B cell (primary cell): ENCODE measurements around the gene TTLL6. TPM values are rescaled to one million over a fixed set of nuclear protein-coding genes. Genes with fewer than 3 reads are reported as not detected.

ENCODE experiments used
- ATAC-seq: fragments of 200-7000 bp; cut with Tn5 transposase; one replicate; pipeline ENCODE4 v1.10.0; 2021; ENCODE audit warnings: low read depth, mild to moderate bottlenecking, moderate number of reproducible peaks, moderate library complexity
- CTCF ChIA-PET: fragments of 350-600 bp; sonication (Branson Sonifier 250); formaldehyde crosslinking; loops from one replicate; lab custom pipeline; 2021; ENCODE audit warnings: antibody characterized with exemption, inconsistent platforms; lab: Charles Lee
- POLR2A ChIA-PET: fragments of 350-600 bp; sonication (Branson Sonifier 250); formaldehyde crosslinking; loops from one replicate; lab custom pipeline; 2021; ENCODE audit warnings: antibody characterized with exemption; lab: Charles Lee
- DNase-seq: peaks from one replicate; pipeline ENCODE4 v3.0.0; 2013
- H2AFZ ChIP-seq: 2 replicates; pipeline ENCODE4 v1.6.1; 2012; ENCODE audit warnings: mild to moderate bottlenecking, low read depth, low read length; ENCODE audit not compliant: insufficient read depth, poor library complexity, severe bottlenecking
- H3K27ac ChIP-seq, 2 donors: 1 replicate in 1 of 2; 2 replicates in 1 of 2; pipeline ENCODE4 v1.5.1; 2012 to 2013; ENCODE audit warnings: low read length in 2 of 2, mild to moderate bottlenecking in 2 of 2, moderate library complexity in 1 of 2
- H3K27me3 ChIP-seq, 4 experiments: fragments of 200-600 bp in 1 of 4; sonication (generic) in 1 of 4; replicated peaks in 1 of 4; 1 replicate in 2 of 4; 2 replicates in 2 of 4; pipeline versions ENCODE4 v1.6.1 to v1.7.0; 2013 to 2016; ENCODE audit warnings: low read length in 3 of 4, mild to moderate bottlenecking in 2 of 4, mixed read lengths in 1 of 4, moderate library complexity in 1 of 4; ENCODE audit not compliant: insufficient read depth in 4 of 4, control insufficient read depth in 3 of 4; ENCODE audit errors: control extremely low read depth in 1 of 4
- H3K36me3 ChIP-seq, 2 experiments: replicated peaks in 1 of 2; 1 replicate in 1 of 2; 2 replicates in 1 of 2; pipeline versions ENCODE4 v1.6.1 to v1.7.1; 2013; ENCODE audit warnings: low read length in 1 of 2; ENCODE audit not compliant: insufficient read depth in 2 of 2, control insufficient read depth in 1 of 2; ENCODE audit errors: control extremely low read depth in 1 of 2, extremely low read depth in 1 of 2
- H3K4me1 ChIP-seq, 2 donors: fragments of 200-600 bp in 1 of 2; sonication (generic) in 1 of 2; 1 replicate in 1 of 2; 2 replicates in 1 of 2; pipeline versions ENCODE4 v1.5.1 to v1.6.1; 2013 to 2017; ENCODE audit warnings: low read length in 2 of 2; ENCODE audit not compliant: control insufficient read depth in 2 of 2, insufficient read depth in 2 of 2
- H3K4me2 ChIP-seq: replicated peaks from 2 replicates; pipeline ENCODE3; 2012; ENCODE audit warnings: mild to moderate bottlenecking, low read depth, low read length; ENCODE audit not compliant: poor library complexity, severe bottlenecking
- H3K4me3 ChIP-seq, 5 experiments: fragments of 200-600 bp in 1 of 5; sonication (generic) in 1 of 5; 1 replicate in 3 of 5; 2 replicates in 2 of 5; pipeline versions ENCODE4 v1.5.1 to v1.7.0; 2011 to 2016; ENCODE audit warnings: low read length in 4 of 5, mild to moderate bottlenecking in 4 of 5, low read depth in 2 of 5, control low read depth in 1 of 5, moderate library complexity in 1 of 5; ENCODE audit not compliant: insufficient read depth in 1 of 5; ENCODE audit errors: control extremely low read depth in 1 of 5, extremely low read depth in 1 of 5
- H3K79me2 ChIP-seq: fragments of 200-600 bp; sonication (generic); one replicate; pipeline ENCODE4 v1.6.0; 2016; ENCODE audit warnings: low read length; ENCODE audit not compliant: control insufficient read depth, insufficient read depth
- H3K9ac ChIP-seq: fragments of 200-600 bp; sonication (generic); 2 replicates; pipeline ENCODE4 v1.6.1; 2017; ENCODE audit warnings: mild to moderate bottlenecking, low read length, moderate library complexity
- H3K9me3 ChIP-seq, 3 donors: one replicate each; pipeline versions ENCODE4 v1.6.1 to v1.7.1; 2013; ENCODE audit warnings: low read length in 2 of 3; ENCODE audit not compliant: control insufficient read depth in 2 of 3, insufficient read depth in 1 of 3; ENCODE audit errors: control extremely low read depth in 1 of 3
- H4K20me1 ChIP-seq: 2 replicates; pipeline ENCODE4 v1.6.0; 2012; ENCODE audit warnings: mild to moderate bottlenecking, low read length; ENCODE audit not compliant: insufficient read depth, control insufficient read depth, poor library complexity, severe bottlenecking
- H3K27ac Mint-ChIP-seq: one replicate; pipeline ENCODE4 v1.8.0; 2021; ENCODE audit warnings: mixed read lengths
- H3K27me3 Mint-ChIP-seq: one replicate; pipeline ENCODE4 v1.8.0; 2021; ENCODE audit warnings: mixed read lengths
- H3K4me1 Mint-ChIP-seq: one replicate; pipeline ENCODE4 v1.8.0; 2021; ENCODE audit warnings: mixed read lengths
- H3K4me3 Mint-ChIP-seq: one replicate; pipeline ENCODE4 v1.8.0; 2021; ENCODE audit warnings: mixed read lengths
- H3K9me3 Mint-ChIP-seq: one replicate; pipeline ENCODE4 v1.8.0; 2022; ENCODE audit warnings: mixed read lengths; ENCODE audit not compliant: insufficient read depth
- EZH2 ChIP-seq: IDR thresholded peaks from 2 replicates; pipeline ENCODE4 v1.6.1; 2012; ENCODE audit warnings: borderline replicate concordance, low read depth, mild to moderate bottlenecking, moderate library complexity, low read length; ENCODE audit not compliant: insufficient read depth, poor library complexity, severe bottlenecking
- WGBS: methylation state at CpG from one replicate; pipeline ENCODE4 v1.1.5; 2013; ENCODE audit warnings: missing lambda C conversion rate; ENCODE audit not compliant: insufficient coverage; 5-methylcytosine and 5-hydroxymethylcytosine counted together
- intact Hi-C: fragments of 100-400 bp; cut with micrococcal nuclease; formaldehyde crosslinking; loops from one replicate; pipeline ENCODE4 v1.10.0; 2022
- polyA plus RNA-seq: library from polyadenylated mRNA; depleted of rRNA; stranded (reverse); fragments of >200 nt; gene quantifications from 2 replicates; pipeline ENCODE4 v1.2.3, GENCODE V29; 2012
- total RNA-seq, 2 donors: library from RNA; stranded (reverse); fragments of 120-200 nt in 1 of 2; gene quantifications; 1 replicate in 1 of 2; 2 replicates in 1 of 2; pipeline versions ENCODE4 v1.2.3 to v1.2.4, GENCODE V29; 2013 to 2022
- TF ChIP-seq, protein P1 (sequence below): fragments of 200-600 bp; IDR thresholded peaks from one replicate; pipeline ENCODE4 v1.8.0; 2022; ENCODE audit warnings: antibody characterized with exemption, mild to moderate bottlenecking

TTLL6 gene
- total and polyA plus RNA-seq, 2 donors (not counting 1 experiment from before 2014, with no cell fraction given): not detected

DNA sequence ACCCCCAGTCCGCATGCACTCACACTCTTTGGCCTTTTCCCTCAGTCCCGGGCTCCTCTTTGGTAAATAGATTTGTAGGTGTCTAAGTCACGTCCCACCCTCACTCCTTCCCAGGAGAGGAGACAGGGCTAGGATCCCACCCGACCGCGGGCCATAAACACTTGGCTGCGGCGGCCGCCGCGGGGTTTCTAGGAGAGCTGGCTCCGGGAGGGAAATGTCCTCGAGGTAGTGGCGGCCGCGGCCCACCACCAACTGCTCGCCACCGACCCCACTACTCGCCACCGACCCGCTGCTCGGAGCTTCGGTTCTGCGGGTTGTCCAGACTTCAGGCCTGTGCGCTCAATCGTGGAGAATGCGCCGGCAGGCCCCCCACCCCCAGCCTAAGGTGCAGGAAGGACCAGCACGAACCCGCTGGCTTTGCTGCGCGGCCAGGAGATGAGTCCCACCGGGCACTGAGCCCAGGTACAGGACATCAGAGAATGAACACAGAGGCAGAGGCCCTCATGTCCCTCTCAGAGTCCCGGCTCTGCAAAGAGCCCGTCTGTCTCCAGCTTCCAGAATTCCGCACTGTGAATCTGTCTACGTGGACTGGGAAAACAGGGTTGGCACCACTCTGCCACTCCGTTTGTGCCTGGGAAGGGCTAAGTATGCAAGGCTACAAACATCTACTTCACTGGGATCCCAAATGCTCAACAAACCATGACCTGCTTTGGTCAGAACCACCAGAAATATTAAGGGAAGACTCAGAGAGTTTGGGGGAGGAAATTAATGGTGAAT is 91.6 kb downstream of the TTLL6 start:
- peaks cover 0 to 100% (median 88%) of the 10 kb centered on the region in 4 experiments for H3K27me3 ChIP-seq
- CTCF ChIA-PET: interaction anchor here (0.7 to 2.9 kb wide), 11 partner anchors 9 to 157 kb away, joined by 3 to 21 read pairs (median 3); no protein-coding TSS in a partner anchor
- WGBS: 8% methylated on average over 36 of the region's 38 CpGs
- no peaks in the 10 kb centered on the region for H4K20me1 ChIP-seq
- TF ChIP-seq, protein P1, sequence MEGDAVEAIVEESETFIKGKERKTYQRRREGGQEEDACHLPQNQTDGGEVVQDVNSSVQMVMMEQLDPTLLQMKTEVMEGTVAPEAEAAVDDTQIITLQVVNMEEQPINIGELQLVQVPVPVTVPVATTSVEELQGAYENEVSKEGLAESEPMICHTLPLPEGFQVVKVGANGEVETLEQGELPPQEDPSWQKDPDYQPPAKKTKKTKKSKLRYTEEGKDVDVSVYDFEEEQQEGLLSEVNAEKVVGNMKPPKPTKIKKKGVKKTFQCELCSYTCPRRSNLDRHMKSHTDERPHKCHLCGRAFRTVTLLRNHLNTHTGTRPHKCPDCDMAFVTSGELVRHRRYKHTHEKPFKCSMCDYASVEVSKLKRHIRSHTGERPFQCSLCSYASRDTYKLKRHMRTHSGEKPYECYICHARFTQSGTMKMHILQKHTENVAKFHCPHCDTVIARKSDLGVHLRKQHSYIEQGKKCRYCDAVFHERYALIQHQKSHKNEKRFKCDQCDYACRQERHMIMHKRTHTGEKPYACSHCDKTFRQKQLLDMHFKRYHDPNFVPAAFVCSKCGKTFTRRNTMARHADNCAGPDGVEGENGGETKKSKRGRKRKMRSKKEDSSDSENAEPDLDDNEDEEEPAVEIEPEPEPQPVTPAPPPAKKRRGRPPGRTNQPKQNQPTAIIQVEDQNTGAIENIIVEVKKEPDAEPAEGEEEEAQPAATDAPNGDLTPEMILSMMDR: no peak
- TF ChIP-seq EZH2: no peak
- Mint-ChIP-seq H3K9me3 (no peaks in the 10 kb centered on the region), H3K4me3 (peak overlapping the region; percentile 44), H3K4me1 (peaks cover 35% of the 10 kb centered on the region), H3K27me3 (peaks cover 78% of the 10 kb centered on the region), H3K27ac (peak overlapping the region; percentile 50)
- no peak overlapping the region for H3K27ac ChIP-seq
- peak overlapping the region; percentile 6 for H3K9ac ChIP-seq
- intact Hi-C loops: loop anchor here (2.0 to 10.0 kb wide), 3 partner anchors 21 to 269 kb away; partner anchors contain the start of gene IGF2BP1
- peaks cover 48 to 74% of the 10 kb centered on the region in 2 donors for H3K4me1 ChIP-seq
- POLR2A ChIA-PET: no interaction called here
- no peaks in the 10 kb centered on the region for H3K79me2 ChIP-seq
- peaks cover 2 to 75% (median 6%) of the 10 kb centered on the region in 3 donors for H3K9me3 ChIP-seq
- peak overlapping the region; percentile 54 for H3K4me2 ChIP-seq
- no peaks in the 10 kb centered on the region for H3K36me3 ChIP-seq
- H3K4me3 ChIP-seq: peak overlapping the region in 1 of 5 experiments; percentile 18
- no peak for ATAC-seq
- peak; percentile 55 for DNase-seq
- no peak overlapping the region for H2AFZ ChIP-seq

DNA sequence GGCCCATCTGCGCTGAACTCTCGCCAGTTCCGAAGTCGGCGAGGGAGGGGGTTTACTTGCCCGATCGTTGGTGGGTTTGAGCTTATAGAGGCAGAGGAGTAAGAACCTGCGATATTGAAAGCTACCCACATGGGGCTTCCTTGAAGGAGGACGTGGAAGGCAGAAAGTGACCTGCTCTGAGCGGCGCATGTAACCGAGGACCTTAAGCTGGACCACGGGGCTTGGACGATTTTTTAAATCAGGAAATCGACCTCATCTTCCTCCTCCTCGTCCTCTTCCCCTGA is 92.1 kb downstream of the TTLL6 start:
- peak overlapping the region; percentile 6 for H3K9ac ChIP-seq
- H3K36me3 ChIP-seq: no peaks in the 10 kb centered on the region
- H3K27me3 ChIP-seq: peaks cover 0 to 100% (median 88%) of the 10 kb centered on the region in 4 experiments
- CTCF ChIA-PET: interaction anchor here (0.7 to 2.9 kb wide), 10 partner anchors 8 to 157 kb away, joined by 3 to 21 read pairs (median 4); no protein-coding TSS in a partner anchor
- Mint-ChIP-seq H3K9me3 (no peaks in the 10 kb centered on the region), H3K4me3 (peak overlapping the region; percentile 44), H3K4me1 (peaks cover 35% of the 10 kb centered on the region), H3K27ac (peak overlapping the region; percentile 50), H3K27me3 (peaks cover 78% of the 10 kb centered on the region)
- peak overlapping the region; percentile 9 for H2AFZ ChIP-seq
- H4K20me1 ChIP-seq: no peaks in the 10 kb centered on the region
- ATAC-seq (no peak), DNase-seq (no peak)
- 6% methylated on average over 9 of the region's 16 CpGs for WGBS
- TF ChIP-seq, protein P1: no peak
- no peak for TF ChIP-seq EZH2
- H3K4me1 ChIP-seq: peaks cover 48 to 75% of the 10 kb centered on the region in 2 donors
- intact Hi-C loops: loop anchor here (2.0 to 10.0 kb wide), 3 partner anchors 22 to 270 kb away; partner anchors contain the start of gene IGF2BP1
- peak overlapping the region; percentile 54 for H3K4me2 ChIP-seq
- POLR2A ChIA-PET: no interaction called here
- no peak overlapping the region for H3K27ac ChIP-seq
- H3K79me2 ChIP-seq: no peaks in the 10 kb centered on the region
- peaks cover 2 to 81% (median 9%) of the 10 kb centered on the region in 3 donors for H3K9me3 ChIP-seq
- H3K4me3 ChIP-seq: peak overlapping the region in 1 of 5 experiments; percentile 18
